Calu3 (cell line): Measurements from ENCODE around the gene PRKAR2B. TPM values are rescaled to one million over a fixed set of nuclear protein-coding genes. Genes with fewer than 3 reads are reported as not detected.

Source experiments
- BruUV-seq: library from RNA; stranded (reverse); fragments of 400-500 nt; replicated peaks from 2 replicates; lab custom pipeline; 2021; lab: Mats Ljungman, UMichigan
- CTCF ChIA-PET: fragments of 300-600 bp; sonication (Branson Sonifier 250); formaldehyde crosslinking; loops from one replicate; lab custom pipeline; 2022; ENCODE audit warnings: antibody characterized with exemption; lab: Charles Lee
- DNase-seq: peaks from one replicate; pipeline ENCODE4 v3.0.0; 2022
- H3K27ac Mint-ChIP-seq: one replicate; pipeline ENCODE4 v1.8.0; 2022; ENCODE audit warnings: mixed read lengths; ENCODE audit not compliant: unreplicated experiment
- H3K27me3 Mint-ChIP-seq: one replicate; pipeline ENCODE4 v1.8.0; 2022; ENCODE audit warnings: mixed read lengths; ENCODE audit not compliant: unreplicated experiment
- H3K36me3 Mint-ChIP-seq: one replicate; pipeline ENCODE4 v1.8.0; 2022; ENCODE audit warnings: mild to moderate bottlenecking, moderate library complexity, mixed read lengths; ENCODE audit not compliant: insufficient read depth, unreplicated experiment
- H3K4me1 Mint-ChIP-seq: one replicate; pipeline ENCODE4 v1.8.0; 2022; ENCODE audit warnings: mild to moderate bottlenecking, low read depth, mixed read lengths; ENCODE audit not compliant: unreplicated experiment
- H3K4me3 Mint-ChIP-seq: one replicate; pipeline ENCODE4 v1.8.0; 2022; ENCODE audit warnings: mild to moderate bottlenecking, low read depth, moderate library complexity, mixed read lengths; ENCODE audit not compliant: unreplicated experiment
- H3K9me3 Mint-ChIP-seq: one replicate; pipeline ENCODE4 v1.8.0; 2022; ENCODE audit warnings: low read depth, mixed read lengths; ENCODE audit not compliant: unreplicated experiment
- intact Hi-C: fragments of 100-400 bp; cut with micrococcal nuclease; formaldehyde crosslinking; loops from one replicate; pipeline ENCODE4 v1.10.0; 2022; ENCODE audit not compliant: unreplicated experiment
- total RNA-seq: library from RNA; stranded (reverse); gene quantifications from 2 replicates; pipeline ENCODE4 v1.2.3, GENCODE V29; 2022
- TF ChIP-seq, protein P1 (sequence below): fragments of 200-600 bp; IDR thresholded peaks from one replicate; pipeline ENCODE4 v1.8.0; 2022; ENCODE audit warnings: antibody characterized with exemption; ENCODE audit not compliant: unreplicated experiment

Gene PRKAR2B
- total RNA-seq, 1 experiment from 2014 or later = 3.1 TPM

DNA sequence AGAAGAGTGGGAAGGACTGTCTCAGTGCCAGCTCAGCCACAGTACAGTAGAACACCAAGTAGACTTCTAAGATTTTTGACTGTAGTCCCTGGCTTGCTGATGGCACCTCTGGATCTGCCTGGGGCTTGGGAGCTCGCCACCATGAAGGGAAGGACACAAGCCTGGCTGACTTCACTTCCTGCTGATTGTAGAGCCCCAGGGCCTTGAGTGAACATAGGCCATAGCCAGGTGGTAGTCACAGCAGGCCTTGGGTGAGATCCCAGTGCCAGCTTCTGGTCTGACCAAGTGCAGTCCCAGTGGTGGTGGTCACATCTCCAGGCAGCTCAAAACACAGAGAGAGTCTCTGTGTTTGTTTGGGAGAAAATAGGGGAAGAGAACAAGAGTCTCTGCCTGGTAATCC is 66.7 kb downstream of the PRKAR2B start:
- H3K4me1 Mint-ChIP-seq = no peaks in the 10 kb centered on the region
- BruUV-seq = no TSS peak
- H3K36me3 Mint-ChIP-seq = no peaks in the 10 kb centered on the region
- no peak overlapping the region for H3K27ac Mint-ChIP-seq
- CTCF ChIA-PET = no interaction called here
- H3K9me3 Mint-ChIP-seq = no peaks in the 10 kb centered on the region
- no peaks in the 10 kb centered on the region for H3K27me3 Mint-ChIP-seq
- no peak for DNase-seq
- TF ChIP-seq, protein P1, sequence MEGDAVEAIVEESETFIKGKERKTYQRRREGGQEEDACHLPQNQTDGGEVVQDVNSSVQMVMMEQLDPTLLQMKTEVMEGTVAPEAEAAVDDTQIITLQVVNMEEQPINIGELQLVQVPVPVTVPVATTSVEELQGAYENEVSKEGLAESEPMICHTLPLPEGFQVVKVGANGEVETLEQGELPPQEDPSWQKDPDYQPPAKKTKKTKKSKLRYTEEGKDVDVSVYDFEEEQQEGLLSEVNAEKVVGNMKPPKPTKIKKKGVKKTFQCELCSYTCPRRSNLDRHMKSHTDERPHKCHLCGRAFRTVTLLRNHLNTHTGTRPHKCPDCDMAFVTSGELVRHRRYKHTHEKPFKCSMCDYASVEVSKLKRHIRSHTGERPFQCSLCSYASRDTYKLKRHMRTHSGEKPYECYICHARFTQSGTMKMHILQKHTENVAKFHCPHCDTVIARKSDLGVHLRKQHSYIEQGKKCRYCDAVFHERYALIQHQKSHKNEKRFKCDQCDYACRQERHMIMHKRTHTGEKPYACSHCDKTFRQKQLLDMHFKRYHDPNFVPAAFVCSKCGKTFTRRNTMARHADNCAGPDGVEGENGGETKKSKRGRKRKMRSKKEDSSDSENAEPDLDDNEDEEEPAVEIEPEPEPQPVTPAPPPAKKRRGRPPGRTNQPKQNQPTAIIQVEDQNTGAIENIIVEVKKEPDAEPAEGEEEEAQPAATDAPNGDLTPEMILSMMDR = no peak
- intact Hi-C loops = no loop called here
- H3K4me3 Mint-ChIP-seq = no peak overlapping the region

DNA sequence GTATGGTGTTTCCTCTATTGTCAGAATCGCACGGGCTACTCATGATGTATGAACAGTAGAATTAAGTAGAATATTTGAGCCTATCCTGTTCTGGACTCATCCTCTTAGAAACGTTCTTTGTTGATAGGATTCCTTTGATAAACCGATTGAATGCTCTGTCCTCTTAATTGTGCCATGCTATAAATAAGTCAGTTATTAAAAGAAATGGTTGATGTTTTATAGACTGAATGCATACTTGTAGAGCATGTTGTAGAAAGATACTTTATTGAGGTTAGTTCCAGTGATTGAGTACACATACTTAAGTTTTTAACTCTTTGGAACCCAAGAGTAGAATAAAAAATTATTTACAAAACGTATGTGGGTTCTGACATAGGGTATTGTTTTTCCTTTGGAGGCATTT is 69.4 kb downstream of the PRKAR2B start:
- Mint-ChIP-seq H3K36me3 (no peaks in the 10 kb centered on the region), H3K9me3 (no peaks in the 10 kb centered on the region), H3K4me3 (no peak overlapping the region), H3K4me1 (no peaks in the 10 kb centered on the region), H3K27me3 (no peaks in the 10 kb centered on the region), H3K27ac (no peak overlapping the region)
- intact Hi-C loops = no loop called here
- TF ChIP-seq, protein P1 = no peak
- CTCF ChIA-PET = no interaction called here
- DNase-seq = no peak
- no TSS peak for BruUV-seq

- Mint-ChIP-seq H3K27ac (no peak overlapping the region), H3K36me3 (no peaks in the 10 kb centered on the region), H3K27me3 (no peaks in the 10 kb centered on the region), H3K4me3 (no peak overlapping the region), H3K9me3 (no peaks in the 10 kb centered on the region), H3K4me1 (no peaks in the 10 kb centered on the region)
- CTCF ChIA-PET = no interaction called here
- BruUV-seq = no TSS peak
- intact Hi-C loops = no loop called here
- no peak for DNase-seq
- TF ChIP-seq, protein P1 = no peak
These were observed 70.6 kb downstream of the PRKAR2B start for GRCh38 chr7:107115114-107115513.

- no peaks in the 10 kb centered on the region for H3K36me3 Mint-ChIP-seq
- H3K27ac Mint-ChIP-seq = no peak overlapping the region
- DNase-seq = no peak
- CTCF ChIA-PET = no interaction called here
- no peak overlapping the region for H3K4me3 Mint-ChIP-seq
- intact Hi-C loops = no loop called here
- BruUV-seq = no TSS peak
- H3K9me3 Mint-ChIP-seq = no peaks in the 10 kb centered on the region
- no peaks in the 10 kb centered on the region for H3K4me1 Mint-ChIP-seq
- TF ChIP-seq, protein P1 = no peak
- no peaks in the 10 kb centered on the region for H3K27me3 Mint-ChIP-seq
These were observed 71.4 kb downstream of the PRKAR2B start for GRCh38 chr7:107115762-107116540.
